Gastroesophageal sphincter (tissue), 4 donors: ENCODE data around the gene TESK2. TPM values are rescaled to one million over a fixed set of nuclear protein-coding genes. Genes with fewer than 3 reads are reported as not detected.

Experiments
- ATAC-seq: fragments of 150-250 bp; one replicate; pipeline ENCODE4 v1.9.1; 2016; ENCODE audit warnings: mild to moderate bottlenecking, moderate library complexity
- H3K27ac ChIP-seq, 4 donors: fragments of 200-600 bp; sonication (generic) in 3 of 4; 1 replicate in 3 of 4; 2 replicates in 1 of 4; pipeline ENCODE4 v1.5.1; 2016 to 2019
- H3K27me3 ChIP-seq: fragments of 200-600 bp; sonication (generic); one replicate; pipeline ENCODE4 v1.5.1; 2019
- H3K36me3 ChIP-seq, 2 donors: fragments of 200-600 bp; sonication (generic); one replicate each; pipeline ENCODE4 v1.5.1; 2019; ENCODE audit warnings: control low read depth in 1 of 2
- H3K4me1 ChIP-seq, 3 donors: fragments of 200-600 bp; sonication (generic); 1 replicate in 2 of 3; 2 replicates in 1 of 3; pipeline ENCODE4 v1.5.1; 2016 to 2019; ENCODE audit warnings: control low read depth in 2 of 3
- H3K4me3 ChIP-seq, 2 donors: fragments of 200-600 bp; sonication (generic); one replicate each; pipeline ENCODE4 v1.5.1; 2019; ENCODE audit warnings: mild to moderate bottlenecking in 1 of 2, moderate library complexity in 1 of 2
- H3K9me3 ChIP-seq, 3 donors: fragments of 200-600 bp; sonication (generic); one replicate each; pipeline ENCODE4 v1.5.1; 2017 to 2019; ENCODE audit warnings: control low read depth in 2 of 3
- CTCF ChIP-seq, 4 experiments: fragments of 200-600 bp in 2 of 4; fragments of 450-650 bp in 2 of 4; sonication (generic) in 1 of 4; IDR thresholded peaks; one replicate each; pipeline ENCODE4 v1.5.1; 2017 to 2019; ENCODE audit warnings: antibody characterized with exemption in 4 of 4, mild to moderate bottlenecking in 2 of 4, moderate library complexity in 2 of 4
- EP300 ChIP-seq: sonication (generic); formaldehyde crosslinking; IDR thresholded peaks from one replicate; pipeline ENCODE4 v1.6.1; 2017; ENCODE audit warnings: antibody characterized with exemption, mild to moderate bottlenecking
- POLR2A ChIP-seq, 2 donors: fragments of 450-650 bp; IDR thresholded peaks; one replicate each; pipeline ENCODE4 v1.6.1; 2017; ENCODE audit warnings: antibody characterized with exemption in 2 of 2, mild to moderate bottlenecking in 2 of 2, moderate library complexity in 1 of 2
- POLR2AphosphoS5 ChIP-seq: sonication (generic); formaldehyde crosslinking; IDR thresholded peaks from one replicate; pipeline ENCODE4 v1.6.1; 2017; ENCODE audit warnings: antibody characterized with exemption
- WGBS, 2 donors: methylation state at CpG; one replicate each; pipeline ENCODE4 v1.1.5; 2018; ENCODE audit warnings: low coverage in 1 of 2; 5-methylcytosine and 5-hydroxymethylcytosine counted together
- total RNA-seq, 4 donors: library from RNA; depleted of rRNA; stranded (reverse); fragments of >200 nt; gene quantifications; one replicate each; pipeline ENCODE4 v1.1.0, GENCODE V29; 2016

Gene TESK2
- total RNA-seq, 4 donors from 2014 or later, result 3.9 to 8.6 (median 4.8) TPM

- no peak overlapping the region for H3K4me3 ChIP-seq
- H3K9me3 ChIP-seq, result no peaks in the 10 kb centered on the region
- no peaks in the 10 kb centered on the region for H3K27me3 ChIP-seq
- no peak overlapping the region for H3K27ac ChIP-seq
- 75 to 94% methylated on average over 3 of the region's 3 CpGs for WGBS, 2 donors
- no peaks in the 10 kb centered on the region for H3K4me1 ChIP-seq
- no peak for ATAC-seq
- TF ChIP-seq CTCF (IDR thresholded peaks at IDR 0.05), result no peak
- no peak for TF ChIP-seq EP300
- no peak for TF ChIP-seq POLR2AphosphoS5
- TF ChIP-seq POLR2A (IDR thresholded peaks at IDR 0.05), result no peak
- no peaks in the 10 kb centered on the region for H3K36me3 ChIP-seq
Observed at GRCh38 chr1:45452503-45452902, 38.5 kb downstream of the TESK2 start.

DNA sequence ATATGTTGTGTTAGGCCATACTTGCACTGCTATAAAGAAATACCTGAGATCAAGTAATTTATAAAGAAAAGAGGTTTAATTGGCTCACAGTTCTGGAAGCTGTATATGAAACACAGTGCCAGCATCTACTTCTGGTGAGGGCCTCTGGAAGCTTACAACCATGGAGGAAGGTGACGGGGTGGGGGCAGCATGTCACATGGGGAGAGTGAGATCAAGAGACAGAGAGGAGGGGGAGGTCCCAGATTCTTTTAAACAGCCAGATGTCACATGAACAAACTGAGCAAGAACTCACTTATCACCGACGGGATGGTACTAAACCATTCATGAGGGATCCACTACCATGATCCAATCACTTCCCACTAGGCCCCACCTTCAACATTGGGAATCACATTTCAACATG is 42.6 kb downstream of the TESK2 start:
- Histone ChIP-seq H3K4me1 (no peaks in the 10 kb centered on the region), H3K36me3 (no peaks in the 10 kb centered on the region), H3K4me3 (no peak overlapping the region), H3K27me3 (no peaks in the 10 kb centered on the region), H3K9me3 (no peaks in the 10 kb centered on the region), H3K27ac (no peak overlapping the region)
- TF ChIP-seq POLR2AphosphoS5, result no peak
- TF ChIP-seq CTCF (IDR thresholded peaks at IDR 0.05), result no peak
- no peak for TF ChIP-seq EP300
- TF ChIP-seq POLR2A (IDR thresholded peaks at IDR 0.05), result no peak
- WGBS, 2 donors, result 96 to 100% methylated on average over 3 of the region's 3 CpGs
- no peak for ATAC-seq

- WGBS, 2 donors, result 90 to 100% methylated on average over 1 of the region's 1 CpG
Observed at GRCh38 chr1:45446950-45447672, 43.9 kb downstream of the TESK2 start.

GRCh38 chr1:45446530-45446929 is 44.4 kb downstream of the TESK2 start:
- Histone ChIP-seq H3K27ac (no peak overlapping the region), H3K4me3 (no peak overlapping the region), H3K4me1 (no peaks in the 10 kb centered on the region), H3K9me3 (no peaks in the 10 kb centered on the region), H3K36me3 (no peaks in the 10 kb centered on the region), H3K27me3 (no peaks in the 10 kb centered on the region)
- no peak for ATAC-seq
- TF ChIP-seq POLR2A (IDR thresholded peaks at IDR 0.05), result no peak
- TF ChIP-seq POLR2AphosphoS5, result no peak
- no peak for TF ChIP-seq CTCF (IDR thresholded peaks at IDR 0.05)
- no peak for TF ChIP-seq EP300
- 91 to 100% methylated on average over 1 of the region's 1 CpG for WGBS, 2 donors

More at GRCh38 chr1:45446950-45447672, 43.9 kb downstream of the TESK2 start:
- Histone ChIP-seq H3K36me3 (no peaks in the 10 kb centered on the region), H3K4me1 (no peaks in the 10 kb centered on the region), H3K9me3 (no peaks in the 10 kb centered on the region), H3K27me3 (no peaks in the 10 kb centered on the region), H3K27ac (no peak overlapping the region), H3K4me3 (no peak overlapping the region)
- no peak for ATAC-seq
- no peak for TF ChIP-seq POLR2A (IDR thresholded peaks at IDR 0.05)
- TF ChIP-seq CTCF (IDR thresholded peaks at IDR 0.05), result no peak
- TF ChIP-seq POLR2AphosphoS5, result no peak
- TF ChIP-seq EP300, result no peak

- Histone ChIP-seq H3K36me3 (no peaks in the 10 kb centered on the region), H3K4me1 (no peaks in the 10 kb centered on the region), H3K27ac (no peak overlapping the region), H3K4me3 (no peak overlapping the region), H3K9me3 (no peaks in the 10 kb centered on the region), H3K27me3 (no peaks in the 10 kb centered on the region)
- TF ChIP-seq POLR2AphosphoS5, result no peak
- TF ChIP-seq CTCF (IDR thresholded peaks at IDR 0.05), result no peak
- TF ChIP-seq POLR2A (IDR thresholded peaks at IDR 0.05), result no peak
- TF ChIP-seq EP300, result no peak
- 86 to 91% methylated on average over 4 to 5 of the region's 5 CpGs for WGBS, 2 donors
- no peak for ATAC-seq
Observed at GRCh38 chr1:45444609-45445131, 46.3 kb downstream of the TESK2 start.
